Stomach (tissue), 4 donors: ENCODE results near the gene WSB2.

Experiments
- POLR2A ChIP-seq, 4 donors: fragments of 450-650 bp; IDR thresholded peaks; one replicate each; pipeline ENCODE4 v1.6.1; 2016; ENCODE audit warnings: antibody characterized with exemption in 4 of 4, control low read depth in 2 of 4, mild to moderate bottlenecking in 1 of 4, moderate library complexity in 1 of 4
- TF ChIP-seq, protein P1 (sequence below), 7 experiments: fragments of 450-650 bp in 4 of 7; fragments of 200-600 bp in 3 of 7; sonication (generic) in 3 of 7; IDR thresholded peaks; one replicate each; pipeline ENCODE4 v1.5.1; 2016 to 2019; ENCODE audit warnings: antibody characterized with exemption in 7 of 7, control low read depth in 2 of 7, mild to moderate bottlenecking in 1 of 7

DNA sequence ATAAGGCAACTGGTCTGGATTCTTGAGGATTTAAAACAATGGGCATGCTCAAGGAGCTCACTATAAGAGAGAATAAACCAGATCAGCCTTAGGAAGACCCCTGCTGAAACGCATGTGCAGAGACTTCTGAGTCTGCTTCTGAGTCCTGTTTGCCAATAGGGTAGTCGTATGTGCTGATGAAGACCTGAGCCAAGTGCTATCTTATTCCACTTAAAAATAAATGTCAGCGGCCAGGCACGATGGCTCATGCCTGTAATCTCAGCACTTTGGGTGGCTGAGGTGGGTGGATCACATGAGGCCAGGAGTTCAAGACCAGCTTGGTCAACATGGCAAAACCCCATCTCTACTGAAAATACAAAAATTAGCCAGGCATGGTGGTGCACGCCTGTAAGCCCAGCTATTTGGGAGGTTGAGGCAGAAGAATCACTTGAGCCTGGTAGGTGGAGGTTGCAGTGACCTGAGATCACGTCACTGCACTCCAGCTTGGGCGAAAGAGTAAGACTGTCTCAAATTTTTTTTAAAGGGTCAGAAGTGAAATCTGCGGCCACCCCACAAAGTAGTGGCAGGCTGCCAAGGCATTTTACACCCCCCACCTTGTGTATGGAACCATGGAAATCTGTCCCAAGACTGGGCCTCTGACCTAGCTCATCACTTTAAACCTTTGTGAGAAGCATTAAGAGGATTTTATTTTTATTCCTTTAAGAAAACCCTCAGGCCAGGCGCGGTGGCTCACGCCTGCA, 24.1 kb downstream of the WSB2 start:
- TF ChIP-seq, protein P1, sequence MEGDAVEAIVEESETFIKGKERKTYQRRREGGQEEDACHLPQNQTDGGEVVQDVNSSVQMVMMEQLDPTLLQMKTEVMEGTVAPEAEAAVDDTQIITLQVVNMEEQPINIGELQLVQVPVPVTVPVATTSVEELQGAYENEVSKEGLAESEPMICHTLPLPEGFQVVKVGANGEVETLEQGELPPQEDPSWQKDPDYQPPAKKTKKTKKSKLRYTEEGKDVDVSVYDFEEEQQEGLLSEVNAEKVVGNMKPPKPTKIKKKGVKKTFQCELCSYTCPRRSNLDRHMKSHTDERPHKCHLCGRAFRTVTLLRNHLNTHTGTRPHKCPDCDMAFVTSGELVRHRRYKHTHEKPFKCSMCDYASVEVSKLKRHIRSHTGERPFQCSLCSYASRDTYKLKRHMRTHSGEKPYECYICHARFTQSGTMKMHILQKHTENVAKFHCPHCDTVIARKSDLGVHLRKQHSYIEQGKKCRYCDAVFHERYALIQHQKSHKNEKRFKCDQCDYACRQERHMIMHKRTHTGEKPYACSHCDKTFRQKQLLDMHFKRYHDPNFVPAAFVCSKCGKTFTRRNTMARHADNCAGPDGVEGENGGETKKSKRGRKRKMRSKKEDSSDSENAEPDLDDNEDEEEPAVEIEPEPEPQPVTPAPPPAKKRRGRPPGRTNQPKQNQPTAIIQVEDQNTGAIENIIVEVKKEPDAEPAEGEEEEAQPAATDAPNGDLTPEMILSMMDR (IDR thresholded peaks at IDR 0.05), result no peak
- TF ChIP-seq POLR2A (IDR thresholded peaks at IDR 0.05), result no peak
